HepG2 (cell line): Measurements from ENCODE around the gene ECSIT. TPM values are rescaled to one million over a fixed set of nuclear protein-coding genes. Genes with fewer than 3 reads are reported as not detected.

Source experiments
- FLYWCH1 ChIP-seq: sonication (generic); formaldehyde crosslinking; IDR thresholded peaks from 2 replicates; pipeline ENCODE4 v1.8.1; 2023; ENCODE audit warnings: mild to moderate bottlenecking, missing genetic modification reagents
- GATAD1 ChIP-seq: IDR thresholded peaks from 2 replicates; pipeline ENCODE4 v1.6.1; 2016; ENCODE audit warnings: missing genetic modification reagents, missing compliant biosample characterization
- GZF1 ChIP-seq: sonication (generic); formaldehyde crosslinking; IDR thresholded peaks from 2 replicates; pipeline ENCODE4 v1.5.1; 2020; ENCODE audit warnings: mild to moderate bottlenecking, missing genetic modification reagents
- IKZF4 ChIP-seq: sonication (generic); formaldehyde crosslinking; IDR thresholded peaks from 2 replicates; pipeline ENCODE4 v1.5.1; 2020; ENCODE audit warnings: borderline replicate concordance, mild to moderate bottlenecking, low read depth, missing genetic modification reagents; ENCODE audit errors: not compliant biosample characterization
- IRF1 ChIP-seq: sonication (generic); formaldehyde crosslinking; IDR thresholded peaks from 2 replicates; pipeline ENCODE4 v1.4.0; 2020; ENCODE audit warnings: low read depth, mild to moderate bottlenecking, missing genetic modification reagents
- KLF11 ChIP-seq: IDR thresholded peaks from 2 replicates; pipeline ENCODE4 v1.6.1; 2016; ENCODE audit warnings: missing compliant biosample characterization
- LCORL ChIP-seq, 2 experiments: fragments of 450-650 bp in 1 of 2; sonication (generic) in 1 of 2; formaldehyde crosslinking in 1 of 2; IDR thresholded peaks; 2 replicates each; pipeline versions ENCODE4 v1.5.0 to v1.6.1; 2017 to 2020; ENCODE audit warnings: antibody characterized with exemption in 1 of 2, missing genetic modification reagents in 1 of 2
- SOX13 ChIP-seq, 3 experiments: fragments of 450-650 bp in 1 of 3; sonication (generic) in 1 of 3; formaldehyde crosslinking in 1 of 3; IDR thresholded peaks in 2 of 3; conservative IDR thresholded peaks in 1 of 3; 2 replicates each; pipeline versions ENCODE4 v1.5.0 to v1.6.1; 2016 to 2020; ENCODE audit warnings: antibody characterized with exemption in 1 of 3, mild to moderate bottlenecking in 1 of 3, missing compliant biosample characterization in 1 of 3, missing genetic modification reagents in 1 of 3, moderate library complexity in 1 of 3
- TCF7L2 ChIP-seq: IDR thresholded peaks from 2 replicates; pipeline ENCODE4 v1.6.1; 2011; ENCODE audit warnings: mild to moderate bottlenecking, low read depth, low read length, moderate library complexity
- TFE3 ChIP-seq: IDR thresholded peaks from 2 replicates; pipeline ENCODE4 v1.6.1; 2016
- ZNF512B ChIP-seq: sonication (generic); formaldehyde crosslinking; IDR thresholded peaks from 2 replicates; pipeline ENCODE4 v1.5.1; 2020; ENCODE audit warnings: missing genetic modification reagents, mild to moderate bottlenecking, borderline replicate concordance
- polyA plus RNA-seq, 8 experiments: library from polyadenylated mRNA; depleted of rRNA in 3 of 8; stranded (reverse) in 7 of 8; unstranded in 1 of 8; fragments of >200 nt; fragmentation: Illumina TruSeq in 4 of 8; extraction: Trizol in 4 of 8; gene quantifications; 2 replicates each; pipeline versions ENCODE4 v1.2.1 to v1.2.3, GENCODE V29; 2011 to 2016; ENCODE audit warnings: low read depth in 4 of 8, missing spikeins in 1 of 8, mixed read lengths in 1 of 8; ENCODE audit not compliant: insufficient read depth in 1 of 8
- total RNA-seq, 5 experiments: library from RNA; depleted of rRNA; stranded (reverse); fragments of >200 nt; fragmentation: Illumina TruSeq; extraction: Trizol; gene quantifications; 2 replicates each; pipeline ENCODE4 v1.2.3, GENCODE V29; 2016; ENCODE audit warnings: low read depth in 1 of 5
- TF ChIP-seq, protein P1 (sequence below): sonication (generic); formaldehyde crosslinking; conservative IDR thresholded peaks from 2 replicates; pipeline ENCODE4 v1.5.0; 2020; ENCODE audit warnings: missing genetic modification reagents
- TF ChIP-seq, protein P2 (sequence below): sonication (generic); formaldehyde crosslinking; IDR thresholded peaks from 2 replicates; pipeline ENCODE4 v1.4.0; 2020; ENCODE audit warnings: missing genetic modification reagents
- TF ChIP-seq, protein P3 (sequence below): IDR thresholded peaks from 2 replicates; pipeline ENCODE4 v1.6.1; 2018; ENCODE audit warnings: missing genetic modification reagents
- TF ChIP-seq, protein P4 (sequence below): sonication (generic); formaldehyde crosslinking; IDR thresholded peaks from 2 replicates; pipeline ENCODE4 v1.4.0; 2020; ENCODE audit warnings: low read depth, mild to moderate bottlenecking, missing genetic modification reagents

The ECSIT gene
- total and polyA plus RNA-seq, 2 of the 13 experiments (the other 11 are each of a cell fraction or from before 2014, with no cell fraction given): 36.4 to 62.3 TPM

- TF ChIP-seq, protein P1, sequence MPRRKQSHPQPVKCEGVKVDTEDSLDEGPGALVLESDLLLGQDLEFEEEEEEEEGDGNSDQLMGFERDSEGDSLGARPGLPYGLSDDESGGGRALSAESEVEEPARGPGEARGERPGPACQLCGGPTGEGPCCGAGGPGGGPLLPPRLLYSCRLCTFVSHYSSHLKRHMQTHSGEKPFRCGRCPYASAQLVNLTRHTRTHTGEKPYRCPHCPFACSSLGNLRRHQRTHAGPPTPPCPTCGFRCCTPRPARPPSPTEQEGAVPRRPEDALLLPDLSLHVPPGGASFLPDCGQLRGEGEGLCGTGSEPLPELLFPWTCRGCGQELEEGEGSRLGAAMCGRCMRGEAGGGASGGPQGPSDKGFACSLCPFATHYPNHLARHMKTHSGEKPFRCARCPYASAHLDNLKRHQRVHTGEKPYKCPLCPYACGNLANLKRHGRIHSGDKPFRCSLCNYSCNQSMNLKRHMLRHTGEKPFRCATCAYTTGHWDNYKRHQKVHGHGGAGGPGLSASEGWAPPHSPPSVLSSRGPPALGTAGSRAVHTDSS (CRISPR knock-in tag): peak; percentile 73; the same call in 1 of the 2 replicates
- TF ChIP-seq, protein P2, sequence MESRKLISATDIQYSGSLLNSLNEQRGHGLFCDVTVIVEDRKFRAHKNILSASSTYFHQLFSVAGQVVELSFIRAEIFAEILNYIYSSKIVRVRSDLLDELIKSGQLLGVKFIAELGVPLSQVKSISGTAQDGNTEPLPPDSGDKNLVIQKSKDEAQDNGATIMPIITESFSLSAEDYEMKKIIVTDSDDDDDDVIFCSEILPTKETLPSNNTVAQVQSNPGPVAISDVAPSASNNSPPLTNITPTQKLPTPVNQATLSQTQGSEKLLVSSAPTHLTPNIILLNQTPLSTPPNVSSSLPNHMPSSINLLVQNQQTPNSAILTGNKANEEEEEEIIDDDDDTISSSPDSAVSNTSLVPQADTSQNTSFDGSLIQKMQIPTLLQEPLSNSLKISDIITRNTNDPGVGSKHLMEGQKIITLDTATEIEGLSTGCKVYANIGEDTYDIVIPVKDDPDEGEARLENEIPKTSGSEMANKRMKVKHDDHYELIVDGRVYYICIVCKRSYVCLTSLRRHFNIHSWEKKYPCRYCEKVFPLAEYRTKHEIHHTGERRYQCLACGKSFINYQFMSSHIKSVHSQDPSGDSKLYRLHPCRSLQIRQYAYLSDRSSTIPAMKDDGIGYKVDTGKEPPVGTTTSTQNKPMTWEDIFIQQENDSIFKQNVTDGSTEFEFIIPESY (CRISPR knock-in tag): peak; percentile 96
- TF ChIP-seq KLF11 (CRISPR knock-in tag) (no peak), GATAD1 (CRISPR knock-in tag) (peak; percentile 50; the same call in 1 of the 2 replicates), IKZF4 (CRISPR knock-in tag) (no peak), IRF1 (CRISPR knock-in tag) (no peak), TFE3 (CRISPR knock-in tag) (peak; percentile 93), FLYWCH1 (peak; percentile 80; the same call in 1 of the 2 replicates), LCORL (IDR thresholded peaks at IDR 0.05) (no peak), LCORL (CRISPR knock-in tag; IDR thresholded peaks at IDR 0.05) (0 out of 2 replicates have a peak, but pooled peaks have one; percentile 21), TCF7L2 (no peak), SOX13 (IDR thresholded peaks at IDR 0.05) (no peak), SOX13 (CRISPR knock-in tag; conservative IDR thresholded peaks at IDR 0.05 in 1 of 2, IDR thresholded peaks at IDR 0.05 in 1 of 2) (peak in 1 of 2 experiments; percentile 45; a peak in 1 of 4 replicates), ZNF512B (CRISPR knock-in tag) (no peak), GZF1 (CRISPR knock-in tag) (no peak)
- TF ChIP-seq, protein P3, sequence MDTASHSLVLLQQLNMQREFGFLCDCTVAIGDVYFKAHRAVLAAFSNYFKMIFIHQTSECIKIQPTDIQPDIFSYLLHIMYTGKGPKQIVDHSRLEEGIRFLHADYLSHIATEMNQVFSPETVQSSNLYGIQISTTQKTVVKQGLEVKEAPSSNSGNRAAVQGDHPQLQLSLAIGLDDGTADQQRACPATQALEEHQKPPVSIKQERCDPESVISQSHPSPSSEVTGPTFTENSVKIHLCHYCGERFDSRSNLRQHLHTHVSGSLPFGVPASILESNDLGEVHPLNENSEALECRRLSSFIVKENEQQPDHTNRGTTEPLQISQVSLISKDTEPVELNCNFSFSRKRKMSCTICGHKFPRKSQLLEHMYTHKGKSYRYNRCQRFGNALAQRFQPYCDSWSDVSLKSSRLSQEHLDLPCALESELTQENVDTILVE: peak; percentile 48; the same call in 1 of the 2 replicates
- TF ChIP-seq, protein P4, sequence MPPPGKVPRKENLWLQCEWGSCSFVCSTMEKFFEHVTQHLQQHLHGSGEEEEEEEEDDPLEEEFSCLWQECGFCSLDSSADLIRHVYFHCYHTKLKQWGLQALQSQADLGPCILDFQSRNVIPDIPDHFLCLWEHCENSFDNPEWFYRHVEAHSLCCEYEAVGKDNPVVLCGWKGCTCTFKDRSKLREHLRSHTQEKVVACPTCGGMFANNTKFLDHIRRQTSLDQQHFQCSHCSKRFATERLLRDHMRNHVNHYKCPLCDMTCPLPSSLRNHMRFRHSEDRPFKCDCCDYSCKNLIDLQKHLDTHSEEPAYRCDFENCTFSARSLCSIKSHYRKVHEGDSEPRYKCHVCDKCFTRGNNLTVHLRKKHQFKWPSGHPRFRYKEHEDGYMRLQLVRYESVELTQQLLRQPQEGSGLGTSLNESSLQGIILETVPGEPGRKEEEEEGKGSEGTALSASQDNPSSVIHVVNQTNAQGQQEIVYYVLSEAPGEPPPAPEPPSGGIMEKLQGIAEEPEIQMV (CRISPR knock-in tag): no peak
Observed at GRCh38 chr19:11482384-11483050, 46.4 kb downstream of the ECSIT start (continued).
